ENCODE results near the gene ARID3A.
"Not testable (repeated sequence)": the region's sequence is repeated elsewhere in the genome, so short reads cannot be mapped to it uniquely, and the experiment has no call there.

Gene ARID3A

GRCh38 chr19:925526-926322 lies at the start of gene ARID3A:
TSS of gene ARID3A (plus strand) at chr19:926035. CDS start at chr19:929529, 3,494 bp downstream.
- peak; percentile 54 for DNase-seq

- DNase-seq: no peak
These were observed 49.7 kb upstream of the ARID3A start for GRCh38 chr19:876089-876488.

GRCh38 chr19:876780-877314 lies 49.0 kb upstream of the ARID3A start:
- DNase-seq: no peak

- not testable (repeated sequence) for DNase-seq
These were observed 47.7 kb upstream of the ARID3A start for GRCh38 chr19:877992-878660.

- not testable (repeated sequence) for DNase-seq
These were observed 46.9 kb upstream of the ARID3A start for GRCh38 chr19:878751-879561.

- DNase-seq: no peak
These were observed 46.0 kb upstream of the ARID3A start for GRCh38 chr19:879711-880438.

- no peak for DNase-seq
These were observed 44.3 kb upstream of the ARID3A start for GRCh38 chr19:881385-882071.

- no peak for DNase-seq
These were observed 42.9 kb upstream of the ARID3A start for GRCh38 chr19:882871-883497.

- no peak for DNase-seq
These were observed 42.1 kb upstream of the ARID3A start for GRCh38 chr19:883661-884211.

- no peak for DNase-seq
These were observed 41.2 kb upstream of the ARID3A start for GRCh38 chr19:884420-885211.

- no peak for DNase-seq
These were observed 40.2 kb upstream of the ARID3A start for GRCh38 chr19:885536-886224.

GRCh38 chr19:887072-887471 lies 38.8 kb upstream of the ARID3A start:
- DNase-seq: no peak

GRCh38 chr19:887599-887998 lies 38.2 kb upstream of the ARID3A start:
- no peak for DNase-seq

- no peak for DNase-seq
These were observed 37.1 kb upstream of the ARID3A start for GRCh38 chr19:888581-889385.

GRCh38 chr19:889662-890295 lies 36.1 kb upstream of the ARID3A start:
- DNase-seq: no peak

- no peak for DNase-seq
These were observed 35.0 kb upstream of the ARID3A start for GRCh38 chr19:890831-891230.

GRCh38 chr19:891421-892200 lies 34.2 kb upstream of the ARID3A start:
- DNase-seq: not testable (repeated sequence)
